Cardiac fibroblast (primary cell): ENCODE results near the gene AXDND1.

Experiments
- DNase-seq, 2 donors: peaks; one replicate each; pipeline versions ENCODE4 v3.0.0 to v3.0.0-alpha.2; 2010; ENCODE audit warnings: low read depth in 2 of 2
- H3K4me3 ChIP-seq, 2 donors: replicated peaks in 1 of 2; 1 replicate in 1 of 2; 2 replicates in 1 of 2; pipeline ENCODE4 v1.5.1; 2011; ENCODE audit warnings: low read depth in 2 of 2, low read length in 2 of 2, mild to moderate bottlenecking in 2 of 2, moderate library complexity in 1 of 2
- TF ChIP-seq, protein P1 (sequence below): IDR thresholded peaks from one replicate; pipeline ENCODE4 v1.5.1; 2011; ENCODE audit warnings: low read depth, mild to moderate bottlenecking, low read length, inconsistent platforms

The AXDND1 gene

DNA sequence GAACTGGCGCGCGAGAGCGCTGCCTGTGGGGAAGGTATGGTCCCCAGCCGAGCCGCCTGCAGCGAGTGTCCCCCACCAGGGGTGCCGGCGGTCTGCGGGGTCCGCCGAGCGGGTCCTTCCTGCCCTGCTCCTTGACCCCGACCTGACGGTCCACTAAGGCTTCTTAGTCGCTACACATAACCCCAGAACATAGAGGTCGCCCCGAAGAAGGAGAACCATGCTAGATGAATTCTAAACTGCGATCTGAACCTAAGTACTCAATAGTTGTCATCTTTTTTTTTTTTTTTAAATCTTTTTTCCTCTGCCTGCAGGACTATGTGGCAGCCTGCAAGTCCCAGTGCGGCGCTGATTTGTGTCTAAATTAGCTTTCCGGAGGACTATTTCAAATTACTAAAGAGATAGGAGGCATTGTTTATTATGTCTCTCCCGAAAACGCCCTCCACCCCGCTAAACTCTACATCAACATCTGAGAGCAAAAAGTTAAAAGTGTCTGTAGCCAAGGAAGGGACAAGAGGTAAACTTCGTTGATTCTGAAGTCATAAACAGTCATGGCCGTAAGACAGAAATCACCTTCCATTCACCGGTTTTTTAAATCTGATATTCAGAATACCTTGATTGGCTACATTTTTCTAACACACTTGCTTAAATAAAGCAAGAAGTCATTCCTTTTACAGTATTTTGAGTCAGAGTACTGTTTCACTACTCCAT lies 476 bp downstream of the AXDND1 start:
- TF ChIP-seq, protein P1, sequence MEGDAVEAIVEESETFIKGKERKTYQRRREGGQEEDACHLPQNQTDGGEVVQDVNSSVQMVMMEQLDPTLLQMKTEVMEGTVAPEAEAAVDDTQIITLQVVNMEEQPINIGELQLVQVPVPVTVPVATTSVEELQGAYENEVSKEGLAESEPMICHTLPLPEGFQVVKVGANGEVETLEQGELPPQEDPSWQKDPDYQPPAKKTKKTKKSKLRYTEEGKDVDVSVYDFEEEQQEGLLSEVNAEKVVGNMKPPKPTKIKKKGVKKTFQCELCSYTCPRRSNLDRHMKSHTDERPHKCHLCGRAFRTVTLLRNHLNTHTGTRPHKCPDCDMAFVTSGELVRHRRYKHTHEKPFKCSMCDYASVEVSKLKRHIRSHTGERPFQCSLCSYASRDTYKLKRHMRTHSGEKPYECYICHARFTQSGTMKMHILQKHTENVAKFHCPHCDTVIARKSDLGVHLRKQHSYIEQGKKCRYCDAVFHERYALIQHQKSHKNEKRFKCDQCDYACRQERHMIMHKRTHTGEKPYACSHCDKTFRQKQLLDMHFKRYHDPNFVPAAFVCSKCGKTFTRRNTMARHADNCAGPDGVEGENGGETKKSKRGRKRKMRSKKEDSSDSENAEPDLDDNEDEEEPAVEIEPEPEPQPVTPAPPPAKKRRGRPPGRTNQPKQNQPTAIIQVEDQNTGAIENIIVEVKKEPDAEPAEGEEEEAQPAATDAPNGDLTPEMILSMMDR = no peak
- peak; percentile 25 to 31 for DNase-seq
- H3K4me3 ChIP-seq = peak overlapping the region; percentile 73 to 78

DNA sequence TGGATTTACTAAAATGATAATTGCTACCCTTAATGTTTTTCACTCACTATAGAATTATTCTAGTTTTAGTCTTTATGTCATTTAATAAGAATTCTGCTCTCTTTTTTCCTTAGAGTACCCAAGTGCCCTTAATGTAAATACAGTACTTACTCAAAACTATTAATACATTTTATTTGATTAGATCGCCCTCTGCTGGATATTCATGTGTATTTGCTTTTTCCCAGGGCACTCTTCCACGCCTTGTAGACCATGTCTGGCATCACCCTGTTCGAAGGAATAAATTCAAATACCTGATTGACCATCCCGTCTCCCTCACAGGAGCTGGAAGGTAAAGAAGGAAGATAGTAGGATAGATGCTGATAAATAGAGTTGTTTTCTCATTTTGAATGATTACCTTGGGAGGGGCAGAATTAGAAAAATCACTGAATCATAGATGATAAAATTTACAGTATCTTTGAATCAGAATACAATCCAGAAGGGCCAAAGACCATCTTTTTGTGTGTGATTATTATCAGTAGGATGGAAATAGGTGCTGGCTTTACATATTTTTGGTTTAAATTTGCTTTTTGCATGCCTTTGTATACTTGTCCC lies 4.1 kb downstream of the AXDND1 start:
- peak; percentile 83 to 85 for DNase-seq
- TF ChIP-seq, protein P1 = peak; percentile 55
- no peak overlapping the region for H3K4me3 ChIP-seq

DNA sequence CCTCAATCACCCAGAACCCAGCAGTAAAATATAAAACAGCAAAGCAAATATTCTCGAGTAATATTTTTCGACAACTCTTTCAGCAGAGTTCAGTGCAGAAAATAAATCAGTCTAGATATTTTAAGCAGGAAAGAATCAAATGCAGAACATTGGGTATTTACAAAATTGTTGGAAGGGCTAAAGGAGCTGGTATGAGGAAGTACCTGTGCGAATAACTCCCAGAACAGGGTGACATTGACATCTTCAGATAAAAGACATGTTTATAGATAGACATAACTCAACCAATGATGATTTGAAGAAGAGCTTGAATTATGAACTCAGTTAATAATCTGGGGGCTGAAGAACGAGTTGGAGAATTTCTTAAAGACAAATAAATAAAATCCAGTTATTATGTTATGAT lies 6.4 kb downstream of the AXDND1 start:
- TF ChIP-seq, protein P1 = no peak
- no peak for DNase-seq
- no peak overlapping the region for H3K4me3 ChIP-seq

DNA sequence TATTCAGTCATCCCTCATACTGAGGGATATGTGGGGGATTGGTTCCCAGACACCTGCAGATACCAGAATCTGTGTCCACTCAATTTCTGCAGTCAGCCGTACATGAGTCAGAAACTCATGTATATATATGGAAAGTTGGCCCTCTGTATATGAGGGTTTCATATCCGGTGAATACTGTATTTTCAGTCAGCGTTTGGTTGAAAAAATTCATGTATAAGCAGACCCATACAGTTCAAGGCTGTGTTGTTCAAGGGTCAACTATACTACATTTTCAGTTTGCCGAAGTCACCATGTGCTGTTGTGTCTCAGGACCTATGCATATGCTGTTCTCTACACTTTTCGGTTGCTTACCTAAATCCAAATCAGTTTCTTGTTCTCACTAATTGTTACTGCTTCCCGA lies 10.5 kb downstream of the AXDND1 start:
- DNase-seq = no peak
- TF ChIP-seq, protein P1 = no peak
- H3K4me3 ChIP-seq = no peak overlapping the region

DNA sequence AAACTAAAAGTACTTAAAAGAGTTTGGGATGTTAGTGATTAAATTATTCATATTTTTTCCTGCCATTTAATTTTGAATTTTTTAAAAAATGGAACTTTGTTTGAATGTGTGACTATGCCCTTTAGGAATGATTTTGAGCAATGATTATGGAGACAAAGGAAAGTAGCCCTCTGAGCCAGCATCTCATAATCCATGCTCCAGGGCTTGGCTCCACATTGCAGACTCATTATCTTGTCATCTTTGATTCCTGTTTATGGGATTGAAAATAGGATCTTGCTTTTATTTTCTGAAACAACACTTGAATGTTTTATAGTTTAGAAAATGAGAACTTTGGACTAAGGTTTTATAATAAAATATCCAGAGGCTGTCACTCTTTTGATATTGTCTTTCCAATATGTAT lies 14.5 kb downstream of the AXDND1 start:
- no peak for DNase-seq
- no peak overlapping the region for H3K4me3 ChIP-seq
- TF ChIP-seq, protein P1 = no peak

DNA sequence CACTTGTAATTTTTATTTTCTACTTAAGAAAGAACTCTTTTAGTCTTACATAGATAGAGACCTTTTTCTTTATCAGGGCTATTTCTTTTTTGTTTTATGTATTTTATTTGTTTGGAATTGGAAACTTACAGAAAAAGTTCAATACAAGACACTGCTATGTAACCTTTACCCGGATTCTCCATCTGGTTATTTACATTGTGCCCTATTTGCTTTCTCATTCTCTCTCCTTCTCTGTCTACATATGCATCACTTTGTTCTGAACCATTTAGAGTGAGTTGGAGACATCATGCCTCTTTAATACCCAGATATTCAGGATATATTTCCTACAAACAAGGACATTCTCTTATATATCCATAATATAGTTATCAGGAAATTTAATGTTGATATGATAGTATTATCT lies 18.3 kb downstream of the AXDND1 start:
- TF ChIP-seq, protein P1 = no peak
- DNase-seq = no peak
- H3K4me3 ChIP-seq = no peak overlapping the region
